CD14-positive monocyte (primary cell): ENCODE results near the gene DPM3. TPM values are rescaled to one million over a fixed set of nuclear protein-coding genes. Genes with fewer than 3 reads are reported as not detected.

Experiments
- DNase-seq, 3 donors: peaks; one replicate each; pipeline ENCODE4 v3.0.0-alpha.2; 2011 to 2022
- H2AFZ ChIP-seq: 2 replicates; pipeline ENCODE4 v1.6.0; 2012; ENCODE audit warnings: mild to moderate bottlenecking, low read depth, low read length, inconsistent platforms; ENCODE audit not compliant: insufficient read depth, poor library complexity, severe bottlenecking
- H3K27ac ChIP-seq, 2 donors: 1 replicate in 1 of 2; 2 replicates in 1 of 2; pipeline ENCODE4 v1.5.1; 2012 to 2013; ENCODE audit warnings: low read length in 2 of 2, control low read depth in 1 of 2, inconsistent platforms in 1 of 2, low read depth in 1 of 2, mild to moderate bottlenecking in 1 of 2
- H3K27me3 ChIP-seq, 2 donors: one replicate each; pipeline versions ENCODE4 v1.6.0 to v1.6.1; 2011 to 2013; ENCODE audit warnings: low read length in 2 of 2; ENCODE audit not compliant: control insufficient read depth in 2 of 2, insufficient read depth in 2 of 2
- H3K36me3 ChIP-seq, 2 donors: replicated peaks in 1 of 2; 1 replicate in 1 of 2; 2 replicates in 1 of 2; pipeline versions ENCODE4 v1.5.1 to v1.6.1; 2012 to 2013; ENCODE audit warnings: low read length in 2 of 2, control low read depth in 1 of 2, inconsistent platforms in 1 of 2, mild to moderate bottlenecking in 1 of 2; ENCODE audit not compliant: insufficient read depth in 2 of 2, control insufficient read depth in 1 of 2
- H3K4me1 ChIP-seq, 2 donors: 1 replicate in 1 of 2; 2 replicates in 1 of 2; pipeline versions ENCODE4 v1.5.1 to v1.6.1; 2012 to 2013; ENCODE audit warnings: low read length in 2 of 2, control low read depth in 1 of 2, inconsistent platforms in 1 of 2, mild to moderate bottlenecking in 1 of 2, moderate library complexity in 1 of 2; ENCODE audit not compliant: insufficient read depth in 2 of 2, control insufficient read depth in 1 of 2
- H3K4me2 ChIP-seq: replicated peaks from 2 replicates; pipeline ENCODE3; 2012; ENCODE audit warnings: low read length, moderate library complexity, mild to moderate bottlenecking; ENCODE audit not compliant: poor library complexity, severe bottlenecking; ENCODE audit errors: extremely low read depth
- H3K4me3 ChIP-seq, 3 experiments: fragments of 200-600 bp in 1 of 3; sonication (generic) in 1 of 3; replicated peaks in 1 of 3; 1 replicate in 2 of 3; 2 replicates in 1 of 3; pipeline ENCODE4 v1.5.1; 2011 to 2013; ENCODE audit warnings: low read length in 3 of 3, mild to moderate bottlenecking in 3 of 3, control low read depth in 2 of 3, low read depth in 2 of 3, inconsistent platforms in 1 of 3, moderate library complexity in 1 of 3
- H3K79me2 ChIP-seq: 2 replicates; pipeline ENCODE4 v1.6.0; 2012; ENCODE audit warnings: mild to moderate bottlenecking, control low read depth, inconsistent platforms, low read length, moderate library complexity; ENCODE audit not compliant: insufficient read depth
- H3K9ac ChIP-seq: 2 replicates; pipeline ENCODE4 v1.6.0; 2017; ENCODE audit warnings: low read length, mild to moderate bottlenecking; ENCODE audit not compliant: insufficient read depth, poor library complexity, severe bottlenecking
- H3K9me3 ChIP-seq, 2 donors: replicated peaks in 1 of 2; 1 replicate in 1 of 2; 2 replicates in 1 of 2; pipeline versions ENCODE4 v1.5.1 to v1.6.1; 2012 to 2013; ENCODE audit warnings: low read length in 2 of 2, control low read depth in 1 of 2; ENCODE audit not compliant: control insufficient read depth in 1 of 2, insufficient read depth in 1 of 2
- H4K20me1 ChIP-seq: 2 replicates; pipeline ENCODE4 v1.6.0; 2012; ENCODE audit warnings: mild to moderate bottlenecking, low read length, control low read depth, moderate library complexity; ENCODE audit not compliant: insufficient read depth
- H3K27ac Mint-ChIP-seq, 7 donors: one replicate each; pipeline ENCODE4 v1.8.0; 2020; ENCODE audit warnings: mild to moderate bottlenecking in 7 of 7, mixed read lengths in 7 of 7, moderate library complexity in 6 of 7, inconsistent platforms in 2 of 7
- H3K27me3 Mint-ChIP-seq, 3 donors: one replicate each; pipeline ENCODE4 v1.8.0; 2021 to 2022; ENCODE audit warnings: low read depth in 3 of 3, mild to moderate bottlenecking in 3 of 3, mixed read lengths in 3 of 3, moderate library complexity in 3 of 3, inconsistent platforms in 1 of 3
- H3K36me3 Mint-ChIP-seq, 2 donors: one replicate each; pipeline ENCODE4 v1.8.0; 2020; ENCODE audit warnings: mixed read lengths in 2 of 2, inconsistent platforms in 1 of 2, mild to moderate bottlenecking in 1 of 2
- H3K4me1 Mint-ChIP-seq: one replicate; pipeline ENCODE4 v1.8.0; 2020; ENCODE audit warnings: mild to moderate bottlenecking, mixed read lengths
- H3K4me3 Mint-ChIP-seq, 2 donors: one replicate each; pipeline ENCODE4 v1.8.0; 2020; ENCODE audit warnings: mild to moderate bottlenecking in 2 of 2, mixed read lengths in 2 of 2, moderate library complexity in 1 of 2
- H3K9me3 Mint-ChIP-seq, 7 donors: one replicate each; pipeline ENCODE4 v1.8.0; 2020 to 2022; ENCODE audit warnings: mixed read lengths in 7 of 7, mild to moderate bottlenecking in 6 of 7, moderate library complexity in 6 of 7, inconsistent platforms in 2 of 7
- WGBS: methylation state at CpG from one replicate; pipeline ENCODE4 v1.1.5; 2013; ENCODE audit warnings: missing lambda C conversion rate; ENCODE audit not compliant: insufficient coverage; 5-methylcytosine and 5-hydroxymethylcytosine counted together
- intact Hi-C, 2 donors: fragments of 100-400 bp; cut with micrococcal nuclease; formaldehyde crosslinking; loops; one replicate each; pipeline versions ENCODE4 v1.15.0 to v1.15.1; 2023
- polyA plus RNA-seq, 3 donors: library from polyadenylated mRNA; depleted of rRNA in 1 of 3; unstranded in 2 of 3; stranded (reverse) in 1 of 3; fragments of 300-500 nt in 2 of 3; fragments of >200 nt in 1 of 3; fragmentation: Illumina TruSeq in 2 of 3; gene quantifications; 1 replicate in 2 of 3; 2 replicates in 1 of 3; pipeline ENCODE4 v1.2.3, GENCODE V29; 2012 to 2021
- TF ChIP-seq, protein P1 (sequence below): fragments of 200-600 bp; IDR thresholded peaks from one replicate; pipeline ENCODE4 v1.8.0; 2022; ENCODE audit warnings: antibody characterized with exemption, mild to moderate bottlenecking

DPM3 gene
- polyA plus RNA-seq, 3 donors = 99.9 to 141 (median 105) TPM

DNA sequence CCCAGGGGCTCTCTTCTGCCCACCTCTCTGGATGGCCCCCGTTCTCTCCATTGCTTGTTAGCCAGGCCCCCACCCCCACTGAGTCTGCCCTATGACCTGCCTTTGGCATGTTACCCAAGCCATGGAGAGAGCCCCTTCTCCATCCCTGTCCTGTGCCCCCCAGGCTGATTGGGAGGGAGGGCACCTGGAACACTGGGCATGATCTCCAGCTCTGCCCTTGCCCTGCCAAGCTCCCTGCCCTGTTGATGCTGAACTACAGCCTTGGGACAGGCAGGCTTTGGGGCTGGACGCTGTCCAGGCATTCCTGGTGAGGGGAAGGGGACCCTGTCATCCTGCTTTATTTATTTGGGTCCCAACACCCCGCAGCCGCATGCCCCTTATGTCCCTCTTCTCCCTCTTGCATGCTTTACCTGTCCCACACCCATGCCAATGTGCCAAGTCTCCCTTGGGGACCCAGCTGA is 44.0 kb upstream of the DPM3 start:
- Histone ChIP-seq H3K27ac (peak overlapping the region in 1 of 2 donors; percentile 52), H3K9ac (no peak overlapping the region), H3K36me3 (no peaks in the 10 kb centered on the region), H3K4me1 (peaks cover 16 to 18% of the 10 kb centered on the region in 2 donors), H3K4me3 (no peak overlapping the region), H3K9me3 (no peaks in the 10 kb centered on the region), H3K27me3 (no peaks in the 10 kb centered on the region), H2AFZ (no peak overlapping the region), H4K20me1 (no peaks in the 10 kb centered on the region), H3K4me2 (no peak overlapping the region), H3K79me2 (no peaks in the 10 kb centered on the region)
- TF ChIP-seq, protein P1, sequence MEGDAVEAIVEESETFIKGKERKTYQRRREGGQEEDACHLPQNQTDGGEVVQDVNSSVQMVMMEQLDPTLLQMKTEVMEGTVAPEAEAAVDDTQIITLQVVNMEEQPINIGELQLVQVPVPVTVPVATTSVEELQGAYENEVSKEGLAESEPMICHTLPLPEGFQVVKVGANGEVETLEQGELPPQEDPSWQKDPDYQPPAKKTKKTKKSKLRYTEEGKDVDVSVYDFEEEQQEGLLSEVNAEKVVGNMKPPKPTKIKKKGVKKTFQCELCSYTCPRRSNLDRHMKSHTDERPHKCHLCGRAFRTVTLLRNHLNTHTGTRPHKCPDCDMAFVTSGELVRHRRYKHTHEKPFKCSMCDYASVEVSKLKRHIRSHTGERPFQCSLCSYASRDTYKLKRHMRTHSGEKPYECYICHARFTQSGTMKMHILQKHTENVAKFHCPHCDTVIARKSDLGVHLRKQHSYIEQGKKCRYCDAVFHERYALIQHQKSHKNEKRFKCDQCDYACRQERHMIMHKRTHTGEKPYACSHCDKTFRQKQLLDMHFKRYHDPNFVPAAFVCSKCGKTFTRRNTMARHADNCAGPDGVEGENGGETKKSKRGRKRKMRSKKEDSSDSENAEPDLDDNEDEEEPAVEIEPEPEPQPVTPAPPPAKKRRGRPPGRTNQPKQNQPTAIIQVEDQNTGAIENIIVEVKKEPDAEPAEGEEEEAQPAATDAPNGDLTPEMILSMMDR = no peak
- H3K9me3 Mint-ChIP-seq = no peaks in the 10 kb centered on the region
- intact Hi-C loops = no loop called here
- H3K27ac Mint-ChIP-seq = no peak overlapping the region
- peaks cover 4 to 17% (median 9%) of the 10 kb centered on the region in 3 donors for H3K27me3 Mint-ChIP-seq
- peaks cover 0 to 3% of the 10 kb centered on the region in 2 donors for H3K36me3 Mint-ChIP-seq
- peaks cover 16% of the 10 kb centered on the region for H3K4me1 Mint-ChIP-seq
- no peak overlapping the region for H3K4me3 Mint-ChIP-seq
- 100% methylated on average over 1 of the region's 4 CpGs for WGBS
- DNase-seq = peak in 1 of 3 donors; percentile 7

GRCh38 chr1:155183775-155184221 is 43.5 kb upstream of the DPM3 start:
- no peak overlapping the region for H3K4me3 ChIP-seq
- intact Hi-C loops = no loop called here
- peaks cover 4 to 17% (median 9%) of the 10 kb centered on the region in 3 donors for H3K27me3 Mint-ChIP-seq
- H3K27ac Mint-ChIP-seq = no peak overlapping the region
- WGBS = 94% methylated on average over 20 of the region's 20 CpGs
- no peak overlapping the region for H3K4me3 Mint-ChIP-seq
- H3K36me3 Mint-ChIP-seq = peaks cover 0 to 3% of the 10 kb centered on the region in 2 donors
- H4K20me1 ChIP-seq = no peaks in the 10 kb centered on the region
- no peaks in the 10 kb centered on the region for H3K9me3 Mint-ChIP-seq
- H3K4me2 ChIP-seq = no peak overlapping the region
- H3K27ac ChIP-seq = no peak overlapping the region
- H3K4me1 ChIP-seq = peaks cover 20 to 24% of the 10 kb centered on the region in 2 donors
- no peak for DNase-seq
- H3K9ac ChIP-seq = no peak overlapping the region
- H3K79me2 ChIP-seq = no peaks in the 10 kb centered on the region
- no peak overlapping the region for H2AFZ ChIP-seq
- H3K4me1 Mint-ChIP-seq = peaks cover 22% of the 10 kb centered on the region
- no peaks in the 10 kb centered on the region for H3K27me3 ChIP-seq
- H3K9me3 ChIP-seq = no peaks in the 10 kb centered on the region
- TF ChIP-seq, protein P1 = no peak
- no peaks in the 10 kb centered on the region for H3K36me3 ChIP-seq
